Tibial nerve (tissue), 4 donors: ENCODE data around the gene SETD2.

ENCODE experiments used
- CTCF ChIP-seq, 5 experiments: fragments of 200-600 bp in 3 of 5; fragments of 450-650 bp in 2 of 5; sonication (generic) in 3 of 5; IDR thresholded peaks; one replicate each; pipeline ENCODE4 v1.5.1; 2016 to 2019; ENCODE audit warnings: antibody characterized with exemption in 5 of 5, mild to moderate bottlenecking in 3 of 5, moderate library complexity in 2 of 5
- EP300 ChIP-seq, 2 donors: sonication (generic); formaldehyde crosslinking; IDR thresholded peaks; one replicate each; pipeline ENCODE4 v1.6.1; 2017; ENCODE audit warnings: antibody characterized with exemption in 2 of 2, mild to moderate bottlenecking in 1 of 2
- POLR2A ChIP-seq, 2 donors: fragments of 450-650 bp; IDR thresholded peaks; one replicate each; pipeline ENCODE4 v1.6.1; 2017; ENCODE audit warnings: antibody characterized with exemption in 2 of 2, mild to moderate bottlenecking in 2 of 2, moderate library complexity in 2 of 2

- TF ChIP-seq POLR2A (IDR thresholded peaks at IDR 0.05) (no peak), CTCF (IDR thresholded peaks at IDR 0.05) (no peak), EP300 (IDR thresholded peaks at IDR 0.05) (no peak)
These were observed 30.3 kb upstream of the SETD2 start for GRCh38 chr3:47193871-47194859.
